ENCODE measurements around the gene ZCCHC18. TPM values are rescaled to one million over a fixed set of nuclear protein-coding genes. Genes with fewer than 3 reads are reported as not detected.

The ZCCHC18 gene
- polyA plus RNA-seq, 4 donors: 3.6 to 5.0 (median 4.9) TPM

GRCh38 chrX:104126856-104127255 lies 14.5 kb downstream of the ZCCHC18 start:
- DNase-seq (ENCODE audit: low read depth in 4 of 4, low spot score in 3 of 4): no peak

GRCh38 chrX:104130808-104131207 lies 18.5 kb downstream of the ZCCHC18 start:
- no peak for DNase-seq (ENCODE audit: low read depth in 4 of 4, low spot score in 3 of 4)

GRCh38 chrX:104134583-104135261 lies 22.4 kb downstream of the ZCCHC18 start:
- no peak for DNase-seq (ENCODE audit: low read depth in 4 of 4, low spot score in 3 of 4)

- no peak for DNase-seq (ENCODE audit: low read depth in 4 of 4, low spot score in 3 of 4)
These were observed 23.4 kb downstream of the ZCCHC18 start for GRCh38 chrX:104135677-104136076.

- DNase-seq (ENCODE audit: low read depth in 4 of 4, low spot score in 3 of 4): peak in 3 of 4 donors; percentile 65 to 78 (median 70)
These were observed 24.1 kb downstream of the ZCCHC18 start for GRCh38 chrX:104136241-104137019.

- no peak for DNase-seq (ENCODE audit: low read depth in 4 of 4, low spot score in 3 of 4)
These were observed 25.2 kb downstream of the ZCCHC18 start for GRCh38 chrX:104137496-104137895.

- DNase-seq (ENCODE audit: low read depth in 4 of 4, low spot score in 3 of 4): no peak
These were observed 28.9 kb downstream of the ZCCHC18 start for GRCh38 chrX:104141087-104141760.

GRCh38 chrX:104151037-104151436 lies 38.7 kb downstream of the ZCCHC18 start:
- DNase-seq (ENCODE audit: low read depth in 4 of 4, low spot score in 3 of 4): no peak

GRCh38 chrX:104156630-104157529 lies 44.6 kb downstream of the ZCCHC18 start, which contains the start of gene SLC25A53:
TSS of gene SLC25A53 (minus strand) at chrX:104157009. CDS start at chrX:104105257, 51,752 bp downstream.
- DNase-seq (ENCODE audit: low read depth in 4 of 4, low spot score in 3 of 4): peak; percentile 59 to 72 (median 65)

Other genes starting within 250 kb of the ZCCHC18 start
- gene TMSB15B, start 149.9 kb upstream of the ZCCHC18 start, polyA plus RNA-seq (ENCODE audit: insufficient read length in 4 of 4): 10 to 100 TPM; 20.3 to 27.8 (median 24.4) TPM
- not detected for gene H2BW1, start 98.8 kb upstream of the ZCCHC18 start, polyA plus RNA-seq (ENCODE audit: insufficient read length in 4 of 4)
- gene H2BW2, start 72.6 kb upstream of the ZCCHC18 start, polyA plus RNA-seq (ENCODE audit: insufficient read length in 4 of 4): 1 to 10 TPM in 1 of 4 donors, under 1 TPM in 3; 0.42 to 1.3 (median 0.94) TPM
- gene TMSB15C, start 36.3 kb upstream of the ZCCHC18 start, polyA plus RNA-seq (ENCODE audit: insufficient read length in 4 of 4): 10 to 100 TPM in 2 of 4 donors, 1 to 10 TPM in 2; 9.4 to 11.4 (median 9.9) TPM
- 10 to 100 TPM in 1 of 4 donors, 1 to 10 TPM in 3; 8.3 to 12.0 (median 9.4) TPM for gene SLC25A53, start 44.5 kb downstream of the ZCCHC18 start, polyA plus RNA-seq (ENCODE audit: insufficient read length in 4 of 4)
- 10 to 100 TPM; 39.5 to 48.9 (median 46.6) TPM for gene FAM199X, start 53.9 kb downstream of the ZCCHC18 start, polyA plus RNA-seq (ENCODE audit: insufficient read length in 4 of 4)
- gene ESX1, start 142.4 kb downstream of the ZCCHC18 start, polyA plus RNA-seq (ENCODE audit: insufficient read length in 4 of 4): not detected